Measurements from ENCODE around the gene ZNF101. TPM values are rescaled to one million over a fixed set of nuclear protein-coding genes. Genes with fewer than 3 reads are reported as not detected.

The ZNF101 gene
- total and polyA plus RNA-seq, 2 of the 4 experiments (the other 2 are of a cell fraction) = 2.8 to 7.3 TPM

- H2AK5ac ChIP-seq (ENCODE audit: low read depth, low read length) = no peak overlapping the region
- H4K91ac ChIP-seq (ENCODE audit: insufficient read depth, low read depth, low read length) = no peak overlapping the region
- H4K5ac ChIP-seq (ENCODE audit: low read depth, low read length) = no peak overlapping the region
- CTCF ChIA-PET = no interaction called here
- no peak overlapping the region for H2BK5ac ChIP-seq (ENCODE audit: low read depth, low read length, poor library complexity, severe bottlenecking)
- H3K36me3 ChIP-seq (ENCODE audit: control insufficient read depth, insufficient read depth, low read length) = no peaks in the 10 kb centered on the region
- H4K8ac ChIP-seq (ENCODE audit: low read depth in 2 of 2, low read length in 2 of 2) = no peak overlapping the region
- H2BK120ac ChIP-seq (ENCODE audit: low read depth, low read length) = no peak overlapping the region
- dilution Hi-C loops (cut with HindIII; ENCODE audit: low sequenced_read_pairs, unreplicated experiment) = no loop called here
- no peak overlapping the region for H2BK20ac ChIP-seq (ENCODE audit: low read depth, low read length)
- no peaks in the 10 kb centered on the region for H3K27me3 ChIP-seq (ENCODE audit: control insufficient read depth, insufficient read depth, low read length)
- 50% methylated on average over 1 of the region's 2 CpGs; no CpG with 5 or more reads in 1 of the 2 experiments for WGBS, 2 experiments (ENCODE audit: extremely low coverage in 2 of 2, insufficient read length in 1 of 2)
- H3K9me3 ChIP-seq (ENCODE audit: control insufficient read depth, insufficient read depth, low read length) = peaks cover 20% of the 10 kb centered on the region
- H2AK9ac ChIP-seq (replicated peaks; ENCODE audit: low read depth, low read length, poor library complexity) = no peak overlapping the region
- no peak overlapping the region for H3K23ac ChIP-seq (ENCODE audit: low read depth, low read length)
- no peak overlapping the region for H3K4ac ChIP-seq (ENCODE audit: low read depth, low read length)
- H3K4me1 ChIP-seq (ENCODE audit: control insufficient read depth, insufficient read depth, low read length) = no peaks in the 10 kb centered on the region
- no peak overlapping the region for H3K18ac ChIP-seq (ENCODE audit: low read depth, low read length)
- no peak overlapping the region for H3K56ac ChIP-seq (ENCODE audit: extremely low read depth, insufficient read depth, low read length)
- H2BK15ac ChIP-seq (ENCODE audit: low read depth, low read length) = no peak overlapping the region
- H3K4me3 ChIP-seq (ENCODE audit: insufficient read depth, low read depth, low read length) = no peak overlapping the region
- H3K27ac ChIP-seq (ENCODE audit: insufficient read depth, low read length) = no peak overlapping the region
- TF ChIP-seq MXI1 (IDR thresholded peaks at IDR 0.05; ENCODE audit: borderline replicate concordance, low read depth, low read length) (no peak), MAZ (IDR thresholded peaks at IDR 0.05; ENCODE audit: borderline replicate concordance, low read depth, low read length) (no peak), NFE2L2 (IDR thresholded peaks at IDR 0.05; ENCODE audit: low read depth, low read length) (no peak), CEBPB (IDR thresholded peaks at IDR 0.05; ENCODE audit: low read depth, low read length) (no peak), USF2 (IDR thresholded peaks at IDR 0.05; ENCODE audit: low read depth, low read length) (no peak), MAFK (IDR thresholded peaks at IDR 0.05; ENCODE audit: low read depth, low read length) (no peak), BHLHE40 (IDR thresholded peaks at IDR 0.05; ENCODE audit: low read depth, low read length) (no peak), SMC3 (IDR thresholded peaks at IDR 0.05; ENCODE audit: low read depth, low read length) (no peak), CTCF (conservative IDR thresholded peaks at IDR 0.05; ENCODE audit: low read depth, low read length) (no peak), POLR2A (IDR thresholded peaks at IDR 0.05; ENCODE audit: low read depth, low read length) (no peak)
- intact Hi-C loops (cut with micrococcal nuclease) = no loop called here
- H2AFZ ChIP-seq (replicated peaks; ENCODE audit: low read length, poor library complexity) = no peak overlapping the region
- no peaks in the 10 kb centered on the region for H4K20me1 ChIP-seq (ENCODE audit: insufficient read depth, low read length)
- H3K79me1 ChIP-seq (ENCODE audit: low read depth in 1 of 2, low read length in 2 of 2) = no peaks in the 10 kb centered on the region
- no TSS peak for BruUV-seq (replicated peaks)
- H3K4me2 ChIP-seq (ENCODE audit: low read depth, low read length) = no peak overlapping the region
- POLR2A ChIA-PET (ENCODE audit: unreplicated experiment) = no interaction called here
- in situ Hi-C loops (cut with MboI; ENCODE audit: low sequenced_read_pairs) = no loop called here
- DNase-seq (no peak), ATAC-seq (ENCODE audit: low read depth) (no peak)
- no peak overlapping the region for H3K14ac ChIP-seq (replicated peaks; ENCODE audit: low read depth, low read length)
- no peaks in the 10 kb centered on the region for H3K9me1 ChIP-seq (ENCODE audit: insufficient read depth, low read length)
- H3K9ac ChIP-seq (ENCODE audit: low read depth, low read length) = no peak overlapping the region
Observed at GRCh38 chr19:19696386-19696785, 27.7 kb downstream of the ZNF101 start.
